NCI-H1417 treated with DMSO at 0.1 percent for 48 hours (cell line): Measurements from ENCODE around the gene TMED5.
"Not testable (repeated sequence)": the region's sequence is repeated elsewhere in the genome, so short reads cannot be mapped to it uniquely, and the experiment has no call there.

Source experiments
- DNase-seq: peaks from one replicate; lab custom pipeline; 2025; lab: John Stamatoyannopoulos, UW

The TMED5 gene

GRCh38 chr1:93179886-93180722 is at the start of gene TMED5:
Gene TMED5 (minus strand): TSS chr1:93180413. CDS start chr1:93180242, 171 bp downstream.
- peak; percentile 88 for DNase-seq

- no peak for DNase-seq
Measured at GRCh38 chr1:93223023-93223675, 42.9 kb upstream of the TMED5 start.

GRCh38 chr1:93221913-93222312 is 41.7 kb upstream of the TMED5 start:
- DNase-seq, result no peak

- DNase-seq, result not testable (repeated sequence)
Measured at GRCh38 chr1:93220716-93221115, 40.5 kb upstream of the TMED5 start.

GRCh38 chr1:93219443-93219842 is 39.2 kb upstream of the TMED5 start:
- no peak for DNase-seq

GRCh38 chr1:93215322-93215721 is 35.1 kb upstream of the TMED5 start:
- no peak for DNase-seq

- no peak for DNase-seq
Measured at GRCh38 chr1:93207211-93207610, 27.0 kb upstream of the TMED5 start.

- DNase-seq, result no peak
Measured at GRCh38 chr1:93206567-93206954, 26.3 kb upstream of the TMED5 start.

GRCh38 chr1:93205892-93206566 is 25.8 kb upstream of the TMED5 start:
- DNase-seq, result no peak

GRCh38 chr1:93200714-93201113 is 20.5 kb upstream of the TMED5 start:
- no peak for DNase-seq

GRCh38 chr1:93200086-93200620 is 19.9 kb upstream of the TMED5 start:
- DNase-seq, result no peak

GRCh38 chr1:93199150-93199549 is 18.9 kb upstream of the TMED5 start:
- no peak for DNase-seq

- DNase-seq, result no peak
Measured at GRCh38 chr1:93196591-93196990, 16.4 kb upstream of the TMED5 start.

GRCh38 chr1:93194231-93194990 is 14.2 kb upstream of the TMED5 start:
- no peak for DNase-seq

GRCh38 chr1:93190432-93190831 is 10.2 kb upstream of the TMED5 start:
- no peak for DNase-seq

GRCh38 chr1:93186667-93187066 is 6.5 kb upstream of the TMED5 start:
- no peak for DNase-seq

- DNase-seq, result no peak
Measured at GRCh38 chr1:93180723-93181613, 755 bp upstream of the TMED5 start, which contains the start of gene CCDC18. Gene CCDC18 (plus strand): TSS chr1:93180724. CDS start chr1:93183362, 2,638 bp downstream.

GRCh38 chr1:93178418-93178817 is 1.8 kb downstream of the TMED5 start:
- DNase-seq, result no peak

- no peak for DNase-seq
Measured at GRCh38 chr1:93177991-93178390, 2.2 kb downstream of the TMED5 start.

GRCh38 chr1:93174638-93175037 is 5.6 kb downstream of the TMED5 start:
- DNase-seq, result not testable (repeated sequence)

GRCh38 chr1:93172778-93173177 is 7.4 kb downstream of the TMED5 start:
- DNase-seq, result no peak
